K562 (cell line): Measurements from ENCODE around the gene DAB2. TPM values are rescaled to one million over a fixed set of nuclear protein-coding genes. Genes with fewer than 3 reads are reported as not detected.

Experiments
- ATAC-seq: fragments of 200-7000 bp; cut with Tn5 transposase; 3 replicates; pipeline ENCODE4 v1.9.1; 2020; ENCODE audit warnings: moderate library complexity
- BruUV-seq: library from RNA; stranded (reverse); fragments of 400-500 nt; replicated peaks from 2 replicates; lab custom pipeline; 2021; lab: Mats Ljungman, UMichigan
- CTCF ChIA-PET: fragments of 300-600 bp; formaldehyde crosslinking; extraction: SDS; loops from one replicate; lab custom pipeline; 2021; ENCODE audit warnings: low intra/inter-chr PET ratio; lab: Yijun Ruan, JAX
- POLR2A ChIA-PET: fragments of 300-600, 350-650 bp; sonication (Branson Sonifier 250); formaldehyde crosslinking; extraction: SDS; loops from one replicate; lab custom pipeline; 2021; ENCODE audit warnings: antibody characterized with exemption, inconsistent platforms; lab: Yijun Ruan, JAX
- DNase-seq, 4 experiments: peaks; one replicate each; pipeline versions ENCODE4 v3.0.0 to v3.0.0-alpha.2; 2011 to 2018; ENCODE audit warnings: low spot score in 3 of 4, mixed read lengths in 3 of 4; ENCODE audit errors: extremely low read depth in 1 of 4
- FAIRE-seq: peaks from 2 replicates; lab custom pipeline; 2011; peaks lifted over from hg19 to GRCh38; lab: Jason Lieb, UNC
- H2AFZ ChIP-seq: 2 replicates; pipeline ENCODE4 v1.6.0; 2011; ENCODE audit warnings: low read depth, low read length, control low read depth, inconsistent platforms
- H3K27ac ChIP-seq: fragments of 200-600 bp; 3 replicates; pipeline ENCODE4 v1.8.0; 2011; ENCODE audit warnings: low read depth, mild to moderate bottlenecking, control low read depth, inconsistent platforms, low read length, moderate library complexity, mixed read lengths; ENCODE audit errors: extremely low read depth
- H3K27me3 ChIP-seq, 2 experiments: fragments of 300-600 bp in 1 of 2; 2 replicates in 1 of 2; 3 replicates in 1 of 2; pipeline versions ENCODE4 v1.6.0 to v1.8.0; 2011; ENCODE audit warnings: inconsistent platforms in 2 of 2, low read length in 2 of 2, mild to moderate bottlenecking in 1 of 2, mixed read lengths in 1 of 2, moderate library complexity in 1 of 2; ENCODE audit not compliant: control insufficient read depth in 2 of 2, insufficient read depth in 2 of 2
- H3K36me3 ChIP-seq: fragments of 300-600 bp; 3 replicates; pipeline ENCODE4 v1.8.0; 2011; ENCODE audit warnings: mild to moderate bottlenecking, low read length, inconsistent platforms; ENCODE audit not compliant: control insufficient read depth, insufficient read depth
- H3K4me1 ChIP-seq, 2 experiments: fragments of 200-600 bp in 1 of 2; replicated peaks in 1 of 2; 2 replicates in 1 of 2; 3 replicates in 1 of 2; pipeline versions ENCODE4 v1.5.1 to v1.8.0; 2011; ENCODE audit warnings: inconsistent platforms in 2 of 2, low read length in 2 of 2, mild to moderate bottlenecking in 1 of 2, mixed read lengths in 1 of 2, moderate library complexity in 1 of 2; ENCODE audit not compliant: control insufficient read depth in 2 of 2, insufficient read depth in 2 of 2
- H3K4me2 ChIP-seq: 2 replicates; pipeline ENCODE4 v1.6.1; 2011; ENCODE audit warnings: low read length, control low read depth, inconsistent platforms, mixed read lengths; ENCODE audit not compliant: insufficient read depth
- H3K4me3 ChIP-seq: fragments of 200-600 bp; sonication (generic), shearing (Covaris generic); 2 replicates; pipeline ENCODE4 v1.5.1; 2016; ENCODE audit warnings: control low read depth, inconsistent platforms
- H3K79me2 ChIP-seq: fragments of 200-600 bp; 3 replicates; pipeline ENCODE4 v1.8.0; 2011; ENCODE audit warnings: low read length, inconsistent platforms; ENCODE audit not compliant: control insufficient read depth, insufficient read depth
- H3K9ac ChIP-seq, 2 experiments: 2 replicates each; pipeline versions ENCODE4 v1.6.0 to v1.6.1; 2011; ENCODE audit warnings: low read depth in 2 of 2, low read length in 2 of 2, control low read depth in 1 of 2, inconsistent platforms in 1 of 2, mild to moderate bottlenecking in 1 of 2, mixed read lengths in 1 of 2; ENCODE audit not compliant: insufficient read depth in 1 of 2
- H3K9me1 ChIP-seq: one replicate; pipeline ENCODE4 v1.6.0; 2011; ENCODE audit warnings: inconsistent platforms, mild to moderate bottlenecking, low read length, moderate library complexity; ENCODE audit not compliant: control insufficient read depth, insufficient read depth
- H3K9me3 ChIP-seq: replicated peaks from 2 replicates; pipeline ENCODE4 v1.5.1; 2011; ENCODE audit warnings: low read depth, low read length, inconsistent platforms; ENCODE audit not compliant: control insufficient read depth, insufficient read depth
- H4K20me1 ChIP-seq: replicated peaks from 2 replicates; pipeline ENCODE4 v1.6.1; 2011; ENCODE audit warnings: low read length, inconsistent platforms, mixed read lengths; ENCODE audit not compliant: control insufficient read depth, insufficient read depth
- IRF2 ChIP-seq: sonication (generic); formaldehyde crosslinking; IDR thresholded peaks from 2 replicates; pipeline ENCODE4 v1.8.1; 2022; ENCODE audit warnings: mild to moderate bottlenecking, missing genetic modification reagents
- MTF1 ChIP-seq: fragments of 250-450 bp; sonication (Bioruptor Pico); IDR thresholded peaks from 2 replicates; pipeline ENCODE4 v1.9.0; 2021; ENCODE audit warnings: moderate library complexity, mild to moderate bottlenecking, inconsistent platforms, borderline replicate concordance
- THAP7 ChIP-seq: fragments of 250-450 bp; sonication (Bioruptor Pico); IDR thresholded peaks from 2 replicates; pipeline ENCODE4 v1.5.0; 2021
- ZNF280A ChIP-seq: fragments of 450-650 bp; IDR thresholded peaks from 2 replicates; pipeline ENCODE4 v1.6.1; 2018; ENCODE audit warnings: mild to moderate bottlenecking, low read depth; ENCODE audit not compliant: partially characterized antibody
- ZNF644 ChIP-seq: fragments of 200-800 bp; sonication (Bioruptor generic); IDR thresholded peaks from 2 replicates; pipeline ENCODE4 v1.6.1; 2016; ENCODE audit warnings: low read depth, missing genetic modification characterization, missing compliant biosample characterization
- WGBS: fragments of 100-300 bp; shearing (Covaris generic); methylation state at CpG from one replicate; pipeline ENCODE4 v1.1.6; 2016; ENCODE audit warnings: low coverage, mixed read lengths; ENCODE audit not compliant: insufficient coverage; ENCODE audit errors: missing lambda C conversion rate; 5-methylcytosine and 5-hydroxymethylcytosine counted together
- in situ Hi-C: fragments of 300-500 bp; cut with MboI; formaldehyde crosslinking; loops from 4 replicates; pipeline ENCODE4 v1.15.0; 2018; ENCODE audit warnings: inconsistent platforms, mixed read lengths
- intact Hi-C: fragments of 100-400 bp; cut with micrococcal nuclease; formaldehyde crosslinking; loops from 2 replicates; pipeline ENCODE4 v1.14.2; 2022
- polyA plus RNA-seq, 8 experiments: library from polyadenylated mRNA; depleted of rRNA in 4 of 8; stranded (reverse) in 5 of 8; unstranded in 3 of 8; fragments of >200 nt; fragmentation: Nextera tagmentation in 2 of 8; fragmentation: Illumina TruSeq in 1 of 8; extraction: Ambion mirVana in 2 of 8; extraction: Trizol in 1 of 8; gene quantifications; 2 replicates each; pipeline versions ENCODE4 v1.2.1 to v1.2.3, GENCODE V29; 2011 to 2014; ENCODE audit warnings: inconsistent platforms in 1 of 8, missing spikeins in 1 of 8
- total RNA-seq, 7 experiments: library from RNA; depleted of rRNA in 6 of 7; stranded (reverse); fragments of >200 nt in 6 of 7; fragmentation: Illumina TruSeq in 2 of 7; extraction: Trizol in 2 of 7; gene quantifications; 2 replicates each; pipeline versions ENCODE4 v1.2.1 to v1.2.3, GENCODE V29; 2011 to 2021; ENCODE audit warnings: low replicate concordance in 1 of 7

The DAB2 gene
- total and polyA plus RNA-seq, 9 of the 15 experiments (the other 6 are each of a cell fraction or from before 2014, with no cell fraction given) = 6.6 to 29.9 (median 24.1) TPM

- no peaks in the 10 kb centered on the region for H3K36me3 ChIP-seq
- H3K9me3 ChIP-seq = no peaks in the 10 kb centered on the region
- no peaks in the 10 kb centered on the region for H3K9me1 ChIP-seq
- in situ Hi-C loops (no loop called here), intact Hi-C loops (no loop called here)
- BruUV-seq = no TSS peak
- DNase-seq (no peak), ATAC-seq (no peak), FAIRE-seq (no peak)
- H3K4me3 ChIP-seq = no peak overlapping the region
- H3K79me2 ChIP-seq = no peaks in the 10 kb centered on the region
- H3K4me1 ChIP-seq = no peaks in the 10 kb centered on the region
- peaks cover 2 to 5% of the 10 kb centered on the region in 2 experiments; a peak in 3 of 5 replicates for H3K27me3 ChIP-seq
- H2AFZ ChIP-seq = no peak overlapping the region
- H3K27ac ChIP-seq = no peak overlapping the region
- POLR2A ChIA-PET = no interaction called here
- H4K20me1 ChIP-seq = no peaks in the 10 kb centered on the region
- 3% methylated on average over 3 of the region's 3 CpGs for WGBS
- H3K9ac ChIP-seq = no peak overlapping the region
- CTCF ChIA-PET = no interaction called here
- no peak overlapping the region for H3K4me2 ChIP-seq
- TF ChIP-seq ZNF644 (tag) = no peak
- TF ChIP-seq THAP7 = no peak
- TF ChIP-seq ZNF280A = no peak
- no peak for TF ChIP-seq IRF2 (CRISPR knock-in tag)
- TF ChIP-seq MTF1 (CRISPR knock-in tag) = no peak
Measured at GRCh38 chr5:39471836-39472508, 47.2 kb upstream of the DAB2 start.
